ENCODE data around the gene PRMT9.

Gene PRMT9

DNA sequence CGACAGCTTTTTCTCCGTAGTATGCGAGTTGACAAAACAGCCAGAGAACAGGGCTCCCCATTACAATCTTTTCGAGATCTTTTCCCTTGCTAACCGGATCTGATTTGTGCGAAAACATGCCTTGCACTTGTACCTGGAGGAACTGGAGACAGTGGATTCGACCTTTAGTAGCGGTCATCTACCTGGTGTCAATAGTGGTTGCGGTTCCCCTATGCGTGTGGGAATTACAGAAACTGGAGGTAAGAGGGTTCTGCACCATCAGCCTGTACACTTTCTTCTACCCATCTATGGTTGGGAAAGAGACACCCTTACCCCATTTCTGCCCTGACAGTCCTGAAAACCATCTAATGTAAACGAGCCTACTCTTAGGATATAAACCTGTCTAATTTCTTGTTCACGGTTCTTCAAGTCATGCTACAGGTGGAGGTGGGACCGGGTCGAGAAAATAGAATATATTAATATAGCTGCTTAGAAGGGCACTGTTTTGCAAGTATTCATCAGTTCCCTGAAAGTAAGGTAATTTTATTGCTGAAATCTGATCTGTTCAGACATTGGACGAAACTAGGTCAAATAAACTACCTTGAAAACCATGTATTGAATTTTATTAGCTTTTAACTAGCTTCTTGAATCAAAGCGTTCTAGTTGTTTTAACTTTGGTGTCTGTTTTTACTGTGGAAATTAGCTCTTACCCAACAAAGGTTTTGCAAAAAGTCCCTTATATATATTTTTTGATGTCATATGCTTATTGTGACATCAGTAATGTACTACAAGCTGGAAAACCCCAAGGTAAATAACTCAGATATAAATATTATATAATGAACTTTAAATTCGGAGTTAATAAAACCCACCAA lies 65.9 kb downstream of the PRMT9 start:
- no peak for DNase-seq

DNA sequence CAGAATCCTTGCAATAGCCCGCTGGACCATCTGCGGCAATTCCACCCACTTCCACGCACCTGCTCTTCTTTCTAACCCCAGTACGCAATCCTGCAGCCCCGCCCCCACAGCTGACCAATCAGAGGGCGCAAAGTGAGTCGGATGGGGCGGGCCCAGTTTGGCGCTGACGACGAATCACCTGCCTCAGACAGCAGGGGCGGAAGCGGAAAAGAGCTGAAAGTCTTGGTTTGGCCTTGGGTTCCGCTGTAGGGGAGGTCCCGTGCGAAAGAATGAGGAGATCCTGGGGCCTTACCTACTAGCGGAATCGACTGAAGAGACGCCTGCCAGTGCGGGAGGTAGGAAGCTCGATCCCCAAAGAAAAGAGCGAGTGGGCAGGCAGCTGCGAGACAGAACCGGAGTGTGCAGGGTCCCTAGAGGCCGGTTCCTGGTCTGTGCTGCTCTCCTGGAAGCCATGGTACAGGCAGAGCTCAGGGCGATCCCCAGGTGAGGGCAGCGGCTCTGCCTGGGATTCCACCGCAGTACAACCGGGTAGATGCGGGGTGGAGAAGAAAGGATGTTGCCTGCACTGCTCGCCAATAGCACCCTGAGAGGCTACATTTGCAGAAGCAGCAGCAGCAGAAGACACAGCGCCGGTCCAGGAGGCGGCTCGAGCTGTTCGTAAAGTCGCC lies 66.7 kb downstream of the PRMT9 start, which contains the start of gene TMEM184C:
Gene TMEM184C (plus strand): TSS at position 225 of the 668 bp plus-strand sequence. CDS start 560 bp downstream, outside the sequence.
- peak; percentile 99 for DNase-seq

- no peak for DNase-seq
These were observed 67.2 kb downstream of the PRMT9 start for GRCh38 chr4:147616849-147617172.

DNA sequence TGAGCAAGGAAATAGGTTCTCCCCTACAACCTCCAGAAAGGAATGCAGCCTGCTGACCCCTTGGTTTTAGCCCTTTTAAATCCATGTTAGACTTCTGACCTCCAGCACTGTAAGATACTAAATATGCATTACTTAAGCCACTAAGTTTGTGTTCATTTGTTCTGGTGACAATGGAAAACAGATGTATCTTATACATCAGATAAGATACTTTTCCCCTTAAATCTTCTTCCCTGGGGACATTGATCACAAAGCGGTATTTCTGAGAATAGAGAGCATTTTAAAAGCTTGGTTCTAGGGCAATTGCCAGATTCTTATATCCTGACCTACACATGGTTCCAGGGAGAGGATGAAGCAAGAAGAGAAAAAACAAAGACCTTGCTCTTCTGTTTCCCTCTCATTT lies 73.3 kb downstream of the PRMT9 start:
- DNase-seq, result no peak

DNA sequence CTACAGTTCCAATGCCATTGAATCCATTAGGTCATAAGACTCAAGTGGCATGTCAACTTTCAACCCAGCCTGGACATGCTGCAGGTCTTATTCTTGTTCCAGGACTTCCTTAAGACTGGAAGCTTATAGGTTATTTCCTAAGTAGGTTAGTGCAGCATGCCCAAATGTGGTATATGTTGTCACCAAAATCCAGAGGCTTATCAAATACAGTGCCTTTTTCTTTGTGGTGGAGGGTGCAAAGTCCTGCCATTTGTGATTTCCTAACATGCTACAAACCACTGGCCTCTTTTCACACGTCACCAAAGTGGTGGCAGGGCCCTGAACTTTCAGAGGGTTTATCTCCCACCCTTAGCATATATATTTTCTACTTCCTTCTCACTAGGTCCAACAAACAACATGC lies 76.5 kb downstream of the PRMT9 start:
- DNase-seq, result no peak

- DNase-seq, result no peak
These were observed 78.5 kb downstream of the PRMT9 start for GRCh38 chr4:147605499-147605898.

DNA sequence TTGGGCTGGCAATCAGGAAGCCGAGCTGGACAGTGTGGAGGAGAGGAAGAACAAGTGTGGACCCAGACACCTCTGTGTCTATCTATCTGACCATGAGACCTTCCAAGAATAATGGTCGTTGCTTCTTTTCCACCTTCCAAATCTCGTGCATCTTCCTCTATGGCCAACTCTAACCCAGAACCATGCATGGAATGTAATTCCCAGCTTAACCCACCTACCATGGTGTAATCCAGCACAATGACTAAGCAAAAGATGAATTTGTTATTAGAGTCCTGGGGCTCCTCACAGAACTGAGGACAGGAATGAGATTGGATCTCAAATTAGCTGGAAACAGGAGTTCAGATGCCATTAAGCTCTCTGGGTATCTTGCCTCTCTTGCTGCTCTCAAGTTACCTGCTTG lies 84.2 kb downstream of the PRMT9 start:
- no peak for DNase-seq

DNA sequence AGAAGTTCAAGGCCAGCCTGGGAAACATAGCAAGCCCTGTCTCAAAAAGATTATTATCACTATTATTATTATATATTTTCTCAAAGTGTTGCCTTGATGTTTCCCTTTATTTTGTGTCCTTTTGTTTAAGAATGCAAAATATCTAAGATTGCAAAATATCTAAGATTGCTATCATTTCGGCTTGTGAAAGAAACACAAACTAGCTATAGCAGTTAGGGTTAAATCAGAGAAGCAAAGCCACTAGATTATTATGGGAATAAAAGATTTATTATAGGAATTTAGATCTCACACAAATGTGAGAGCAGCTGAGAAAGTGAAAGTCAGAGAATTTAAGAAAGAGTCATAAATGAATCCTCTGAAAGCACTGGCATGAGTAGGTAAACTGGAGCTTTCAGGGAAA lies 84.8 kb downstream of the PRMT9 start:
- DNase-seq, result no peak

GRCh38 chr4:147597561-147597960 lies 86.4 kb downstream of the PRMT9 start:
- no peak for DNase-seq

- DNase-seq, result no peak
These were observed 87.0 kb downstream of the PRMT9 start for GRCh38 chr4:147596981-147597380.

DNA sequence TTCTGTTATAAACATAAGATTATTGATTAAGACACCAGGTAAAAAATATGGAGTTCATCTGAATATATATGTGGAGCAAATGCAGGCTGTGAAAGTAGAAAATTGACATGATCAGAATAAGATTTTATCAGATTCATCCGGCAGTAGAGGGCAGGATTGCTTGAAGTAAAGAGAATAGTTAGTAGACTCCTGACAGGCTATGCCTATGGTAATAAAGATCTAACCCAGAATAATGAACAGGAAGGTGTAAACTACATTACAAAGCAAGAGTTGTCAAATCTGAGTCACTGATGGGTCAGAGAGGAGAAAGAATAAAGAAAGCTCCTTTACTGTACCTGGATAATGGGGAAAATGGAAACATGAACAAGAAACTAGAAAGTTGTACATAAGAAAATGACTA lies 87.6 kb downstream of the PRMT9 start:
- no peak for DNase-seq

DNA sequence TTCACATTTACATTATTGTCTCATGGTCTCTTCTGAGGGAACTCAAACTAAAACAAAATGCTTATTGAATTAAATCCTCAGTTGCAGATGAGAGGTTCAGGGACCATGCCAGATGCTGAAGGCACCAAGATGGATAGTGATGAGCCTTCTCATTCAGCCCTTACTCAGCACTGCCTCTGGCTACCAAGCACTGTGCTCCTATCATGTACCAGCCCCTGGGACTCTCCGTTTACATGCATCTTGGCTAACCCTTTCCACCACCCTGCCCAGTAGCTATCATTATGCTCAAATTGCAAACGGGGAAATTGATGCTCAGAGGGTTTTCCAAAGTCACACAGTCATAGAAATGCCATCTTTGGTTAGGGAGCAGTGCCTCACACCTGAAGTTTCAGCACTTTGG lies 89.4 kb downstream of the PRMT9 start:
- DNase-seq, result no peak

DNA sequence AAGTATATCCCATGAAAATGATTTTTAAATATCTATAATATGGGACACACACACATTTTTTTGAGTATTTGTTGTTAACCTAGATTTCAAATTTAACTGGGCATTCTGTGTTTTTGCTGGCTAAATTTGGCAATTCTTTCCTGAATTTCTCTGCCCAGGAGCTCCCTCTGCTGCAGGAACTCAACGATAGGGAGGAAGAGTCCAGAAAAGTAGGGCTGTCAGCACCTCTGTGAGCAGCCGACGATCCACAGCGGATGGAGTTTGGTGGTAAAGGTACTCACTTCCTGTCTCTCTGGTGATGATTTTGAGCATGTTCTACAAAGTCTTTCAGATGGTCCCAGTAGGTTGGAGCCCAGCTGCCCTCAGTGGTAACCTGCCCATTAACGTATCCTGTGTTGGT lies 89.9 kb downstream of the PRMT9 start:
- no peak for DNase-seq

DNA sequence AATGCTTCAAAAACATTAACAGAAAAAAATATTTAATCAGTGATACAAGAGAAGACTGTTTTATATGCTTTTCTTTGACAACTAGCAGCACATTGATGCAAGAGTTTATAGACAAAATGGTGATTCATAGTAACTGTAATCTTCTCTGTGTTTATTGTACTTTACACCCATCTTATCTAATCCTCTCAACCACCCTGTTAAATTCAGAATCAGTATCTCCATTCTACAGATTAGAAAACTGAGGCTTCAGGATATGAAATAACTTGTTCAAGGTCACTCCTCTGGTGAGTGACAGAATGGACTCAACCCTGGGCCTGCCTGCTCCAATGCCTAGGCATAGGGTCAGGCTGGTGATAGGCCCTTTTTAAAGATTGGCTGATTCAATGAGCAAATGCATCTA lies 92.9 kb downstream of the PRMT9 start:
- DNase-seq, result no peak

DNA sequence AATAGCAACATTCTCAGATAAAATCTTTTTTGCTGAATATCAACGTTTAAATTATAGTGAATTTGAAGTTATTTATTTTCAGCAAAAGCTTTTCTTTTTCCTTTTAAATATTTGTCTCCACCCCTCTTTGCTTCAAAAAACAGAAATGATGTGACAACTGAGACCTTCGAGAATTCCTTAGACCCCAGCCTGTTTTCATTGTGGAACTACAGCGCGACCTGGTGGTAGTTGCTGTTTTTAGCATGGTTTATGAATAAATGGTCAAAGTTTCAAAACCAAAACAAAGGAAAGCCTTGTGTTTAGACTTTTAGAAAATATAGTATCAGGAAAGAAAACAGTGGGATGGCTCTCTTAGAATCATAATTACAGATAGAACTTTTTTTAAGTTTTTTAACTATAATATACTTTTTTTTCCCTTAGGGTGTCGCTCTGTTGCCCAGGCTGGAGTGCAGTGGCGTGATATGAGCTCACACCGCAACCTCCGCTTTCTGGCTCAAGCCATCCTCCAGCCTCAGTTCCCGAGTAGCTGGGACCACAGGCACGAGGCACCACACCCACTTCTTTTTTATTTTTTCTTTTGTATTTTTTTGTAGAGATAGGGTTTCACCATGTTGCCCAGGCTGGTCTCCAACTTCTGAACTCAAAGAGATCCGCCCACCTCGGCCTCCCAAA lies 93.6 kb downstream of the PRMT9 start:
- DNase-seq, result peak; percentile 27

- no peak for DNase-seq
These were observed 94.4 kb downstream of the PRMT9 start for GRCh38 chr4:147589586-147589985.
